ENCODE results near the gene LAMC1. TPM values are rescaled to one million over a fixed set of nuclear protein-coding genes. Genes with fewer than 3 reads are reported as not detected.

Gene LAMC1
- total and polyA plus RNA-seq, 2 experiments from 2014 or later: 18.4 to 116 TPM

DNA sequence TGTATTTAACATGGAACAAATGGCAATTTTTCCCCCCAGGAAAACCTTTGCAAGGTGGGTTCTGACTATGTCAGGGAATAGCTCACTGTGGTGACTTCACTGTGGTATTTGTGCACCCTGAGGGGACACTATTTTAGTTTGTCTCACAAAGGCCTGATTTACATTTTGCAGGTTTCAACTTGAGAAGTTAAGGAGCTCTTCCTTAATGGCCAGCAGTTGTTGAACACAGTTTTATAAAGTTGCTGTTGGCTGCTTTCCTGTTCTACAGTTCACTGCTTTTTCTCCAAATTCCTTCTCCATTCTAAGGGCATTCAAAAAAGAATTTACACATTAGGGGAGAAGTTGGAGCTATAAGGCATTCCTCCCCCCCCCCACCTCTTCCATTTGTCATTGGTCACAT, 4.6 kb downstream of the LAMC1 start:
- no peaks in the 10 kb centered on the region for H3K9me3 Mint-ChIP-seq
- Histone ChIP-seq H3F3A (replicated peaks; ENCODE audit: low read depth) (no peaks in the 10 kb centered on the region), H3K4me1 (ENCODE audit: insufficient read depth) (peaks cover 33% of the 10 kb centered on the region), H3K36me3 (ENCODE audit: insufficient read depth) (no peaks in the 10 kb centered on the region), H3K27me3 (ENCODE audit: insufficient read depth) (peaks cover 13% of the 10 kb centered on the region), H2AFZ (no peak overlapping the region), H3K79me2 (replicated peaks; ENCODE audit: insufficient read depth) (peaks cover 84% of the 10 kb centered on the region), H3K9me2 (ENCODE audit: insufficient read depth) (no peaks in the 10 kb centered on the region), H3K27ac (ENCODE audit: low read depth) (no peak overlapping the region), H3K4me2 (peak overlapping the region; percentile 17; the same call in 1 of the 2 replicates), H4K20me1 (replicated peaks; ENCODE audit: insufficient read depth) (peaks cover 32% of the 10 kb centered on the region), H3K4me3 (no peak overlapping the region)
- peak overlapping the region; percentile 26; the same call in 1 of the 3 replicates for H3K4me3 Mint-ChIP-seq
- DNase-seq (ENCODE audit: low spot score): no peak
- no peak overlapping the region for H3K27ac Mint-ChIP-seq
- H3K36me3 Mint-ChIP-seq (ENCODE audit: low read depth): no peaks in the 10 kb centered on the region; the same call in 2 of the 3 replicates
- peaks cover 6% of the 10 kb centered on the region for H3K27me3 Mint-ChIP-seq (ENCODE audit: insufficient read depth, low read depth, poor library complexity)
- no peak for TF ChIP-seq JUNB (IDR thresholded peaks at IDR 0.05; ENCODE audit: unreplicated experiment)
- no peak for TF ChIP-seq STAT1 (IDR thresholded peaks at IDR 0.05; ENCODE audit: unreplicated experiment)
- TF ChIP-seq, protein P1, sequence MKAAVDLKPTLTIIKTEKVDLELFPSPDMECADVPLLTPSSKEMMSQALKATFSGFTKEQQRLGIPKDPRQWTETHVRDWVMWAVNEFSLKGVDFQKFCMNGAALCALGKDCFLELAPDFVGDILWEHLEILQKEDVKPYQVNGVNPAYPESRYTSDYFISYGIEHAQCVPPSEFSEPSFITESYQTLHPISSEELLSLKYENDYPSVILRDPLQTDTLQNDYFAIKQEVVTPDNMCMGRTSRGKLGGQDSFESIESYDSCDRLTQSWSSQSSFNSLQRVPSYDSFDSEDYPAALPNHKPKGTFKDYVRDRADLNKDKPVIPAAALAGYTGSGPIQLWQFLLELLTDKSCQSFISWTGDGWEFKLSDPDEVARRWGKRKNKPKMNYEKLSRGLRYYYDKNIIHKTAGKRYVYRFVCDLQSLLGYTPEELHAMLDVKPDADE (IDR thresholded peaks at IDR 0.05): no peak
- TF ChIP-seq NANOG (IDR thresholded peaks at IDR 0.05; ENCODE audit: borderline replicate concordance): no peak
- TF ChIP-seq ZNF331 (CRISPR knock-in tag; IDR thresholded peaks at IDR 0.05; ENCODE audit: low read depth): no peak
- no peak for TF ChIP-seq CREB1 (CRISPR knock-in tag; IDR thresholded peaks at IDR 0.05; ENCODE audit: low read depth)
- peaks cover 67% of the 10 kb centered on the region for H3K4me1 Mint-ChIP-seq
- no peak for ATAC-seq

DNA sequence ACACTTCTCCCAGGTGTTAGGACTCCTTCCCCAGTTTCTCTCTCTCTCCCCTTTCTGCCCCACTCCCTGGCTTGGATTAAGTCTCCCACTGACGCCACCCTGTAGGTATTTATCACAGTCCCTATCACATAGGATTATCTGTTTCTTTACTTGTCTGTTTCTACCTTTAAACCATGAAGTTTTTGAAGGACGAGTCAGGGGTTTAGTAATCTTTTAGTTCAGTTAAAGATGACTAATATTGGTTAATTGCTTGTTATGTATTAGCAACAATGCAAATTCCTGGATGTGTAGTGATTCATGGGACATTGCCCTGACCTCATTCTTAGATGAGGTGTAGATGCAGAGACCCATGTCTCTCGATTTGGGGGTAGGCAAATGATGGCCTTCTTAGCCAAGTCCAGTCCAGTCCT, 6.4 kb downstream of the LAMC1 start:
- H3K4me2 ChIP-seq: no peak overlapping the region
- H3K4me3 ChIP-seq: no peak overlapping the region
- no peaks in the 10 kb centered on the region for H3K9me2 ChIP-seq (ENCODE audit: insufficient read depth)
- no peaks in the 10 kb centered on the region for H3K9me3 Mint-ChIP-seq
- no peaks in the 10 kb centered on the region; the same call in 2 of the 3 replicates for H3K36me3 Mint-ChIP-seq (ENCODE audit: low read depth)
- H3K79me2 ChIP-seq (replicated peaks; ENCODE audit: insufficient read depth): peaks cover 92% of the 10 kb centered on the region
- no peak overlapping the region for H2AFZ ChIP-seq
- H4K20me1 ChIP-seq (replicated peaks; ENCODE audit: insufficient read depth): peaks cover 34% of the 10 kb centered on the region
- peaks cover 10% of the 10 kb centered on the region for H3K27me3 ChIP-seq (ENCODE audit: insufficient read depth)
- H3K27me3 Mint-ChIP-seq (ENCODE audit: insufficient read depth, low read depth, poor library complexity): peaks cover 8% of the 10 kb centered on the region
- no peak overlapping the region for H3K27ac Mint-ChIP-seq
- no peak for DNase-seq (ENCODE audit: low spot score)
- no peak for ATAC-seq
- no peak overlapping the region for H3K4me3 Mint-ChIP-seq
- H3K4me1 Mint-ChIP-seq: peaks cover 68% of the 10 kb centered on the region
- no peaks in the 10 kb centered on the region for H3K36me3 ChIP-seq (ENCODE audit: insufficient read depth)
- H3K27ac ChIP-seq (ENCODE audit: low read depth): no peak overlapping the region
- H3F3A ChIP-seq (replicated peaks; ENCODE audit: low read depth): no peaks in the 10 kb centered on the region
- H3K4me1 ChIP-seq (ENCODE audit: insufficient read depth): peaks cover 36% of the 10 kb centered on the region
- TF ChIP-seq, protein P1 (IDR thresholded peaks at IDR 0.05): no peak
- TF ChIP-seq EZH2phosphoT487 (IDR thresholded peaks at IDR 0.05; ENCODE audit: unreplicated experiment) (no peak), NANOG (IDR thresholded peaks at IDR 0.05; ENCODE audit: borderline replicate concordance) (no peak), ZNF331 (CRISPR knock-in tag; IDR thresholded peaks at IDR 0.05; ENCODE audit: low read depth) (no peak), STAT1 (IDR thresholded peaks at IDR 0.05; ENCODE audit: unreplicated experiment) (no peak), ZNF114 (CRISPR knock-in tag; IDR thresholded peaks at IDR 0.05) (no peak), CREB1 (CRISPR knock-in tag; IDR thresholded peaks at IDR 0.05; ENCODE audit: low read depth) (no peak)
- TF ChIP-seq, protein P2, sequence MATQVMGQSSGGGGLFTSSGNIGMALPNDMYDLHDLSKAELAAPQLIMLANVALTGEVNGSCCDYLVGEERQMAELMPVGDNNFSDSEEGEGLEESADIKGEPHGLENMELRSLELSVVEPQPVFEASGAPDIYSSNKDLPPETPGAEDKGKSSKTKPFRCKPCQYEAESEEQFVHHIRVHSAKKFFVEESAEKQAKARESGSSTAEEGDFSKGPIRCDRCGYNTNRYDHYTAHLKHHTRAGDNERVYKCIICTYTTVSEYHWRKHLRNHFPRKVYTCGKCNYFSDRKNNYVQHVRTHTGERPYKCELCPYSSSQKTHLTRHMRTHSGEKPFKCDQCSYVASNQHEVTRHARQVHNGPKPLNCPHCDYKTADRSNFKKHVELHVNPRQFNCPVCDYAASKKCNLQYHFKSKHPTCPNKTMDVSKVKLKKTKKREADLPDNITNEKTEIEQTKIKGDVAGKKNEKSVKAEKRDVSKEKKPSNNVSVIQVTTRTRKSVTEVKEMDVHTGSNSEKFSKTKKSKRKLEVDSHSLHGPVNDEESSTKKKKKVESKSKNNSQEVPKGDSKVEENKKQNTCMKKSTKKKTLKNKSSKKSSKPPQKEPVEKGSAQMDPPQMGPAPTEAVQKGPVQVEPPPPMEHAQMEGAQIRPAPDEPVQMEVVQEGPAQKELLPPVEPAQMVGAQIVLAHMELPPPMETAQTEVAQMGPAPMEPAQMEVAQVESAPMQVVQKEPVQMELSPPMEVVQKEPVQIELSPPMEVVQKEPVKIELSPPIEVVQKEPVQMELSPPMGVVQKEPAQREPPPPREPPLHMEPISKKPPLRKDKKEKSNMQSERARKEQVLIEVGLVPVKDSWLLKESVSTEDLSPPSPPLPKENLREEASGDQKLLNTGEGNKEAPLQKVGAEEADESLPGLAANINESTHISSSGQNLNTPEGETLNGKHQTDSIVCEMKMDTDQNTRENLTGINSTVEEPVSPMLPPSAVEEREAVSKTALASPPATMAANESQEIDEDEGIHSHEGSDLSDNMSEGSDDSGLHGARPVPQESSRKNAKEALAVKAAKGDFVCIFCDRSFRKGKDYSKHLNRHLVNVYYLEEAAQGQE (IDR thresholded peaks at IDR 0.05; ENCODE audit: unreplicated experiment): no peak
- TF ChIP-seq, protein P3, sequence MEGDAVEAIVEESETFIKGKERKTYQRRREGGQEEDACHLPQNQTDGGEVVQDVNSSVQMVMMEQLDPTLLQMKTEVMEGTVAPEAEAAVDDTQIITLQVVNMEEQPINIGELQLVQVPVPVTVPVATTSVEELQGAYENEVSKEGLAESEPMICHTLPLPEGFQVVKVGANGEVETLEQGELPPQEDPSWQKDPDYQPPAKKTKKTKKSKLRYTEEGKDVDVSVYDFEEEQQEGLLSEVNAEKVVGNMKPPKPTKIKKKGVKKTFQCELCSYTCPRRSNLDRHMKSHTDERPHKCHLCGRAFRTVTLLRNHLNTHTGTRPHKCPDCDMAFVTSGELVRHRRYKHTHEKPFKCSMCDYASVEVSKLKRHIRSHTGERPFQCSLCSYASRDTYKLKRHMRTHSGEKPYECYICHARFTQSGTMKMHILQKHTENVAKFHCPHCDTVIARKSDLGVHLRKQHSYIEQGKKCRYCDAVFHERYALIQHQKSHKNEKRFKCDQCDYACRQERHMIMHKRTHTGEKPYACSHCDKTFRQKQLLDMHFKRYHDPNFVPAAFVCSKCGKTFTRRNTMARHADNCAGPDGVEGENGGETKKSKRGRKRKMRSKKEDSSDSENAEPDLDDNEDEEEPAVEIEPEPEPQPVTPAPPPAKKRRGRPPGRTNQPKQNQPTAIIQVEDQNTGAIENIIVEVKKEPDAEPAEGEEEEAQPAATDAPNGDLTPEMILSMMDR (conservative IDR thresholded peaks at IDR 0.05; ENCODE audit: low read depth in 2 of 2): no peak

All from GM23338 (cell line).